IMR-90 (cell line): ENCODE data around the gene SRPRA. TPM values are rescaled to one million over a fixed set of nuclear protein-coding genes. Genes with fewer than 3 reads are reported as not detected.

Source experiments
- ATAC-seq: fragments of 200-7000 bp; cut with Tn5 transposase; 2 replicates; pipeline ENCODE4 v1.9.1; 2020; ENCODE audit warnings: low read depth, mild to moderate bottlenecking, moderate library complexity
- BruUV-seq: library from RNA; stranded (reverse); fragments of 400-500 nt; replicated peaks from 2 replicates; lab custom pipeline; 2021; lab: Mats Ljungman, UMichigan
- CTCF ChIA-PET: fragments of 300-600 bp; formaldehyde crosslinking; extraction: SDS; loops from one replicate; lab custom pipeline; 2021; ENCODE audit warnings: antibody characterized with exemption; lab: Yijun Ruan, JAX
- POLR2A ChIA-PET: fragments of 300-600 bp; sonication (Branson Sonifier 250); formaldehyde crosslinking; loops from one replicate; lab custom pipeline; 2022; ENCODE audit warnings: antibody characterized with exemption; ENCODE audit not compliant: unreplicated experiment; lab: Charles Lee
- DNase-seq: peaks from one replicate; pipeline ENCODE4 v3.0.0; 2013
- H2AFZ ChIP-seq: replicated peaks from 2 replicates; pipeline ENCODE3; 2013; ENCODE audit warnings: low read length, mild to moderate bottlenecking; ENCODE audit not compliant: poor library complexity
- H2AK5ac ChIP-seq: 2 replicates; pipeline ENCODE4 v1.6.1; 2013; ENCODE audit warnings: low read depth, low read length, inconsistent platforms
- H2AK9ac ChIP-seq: replicated peaks from 2 replicates; pipeline ENCODE3; 2013; ENCODE audit warnings: mild to moderate bottlenecking, low read depth, low read length, moderate library complexity; ENCODE audit not compliant: poor library complexity
- H2BK120ac ChIP-seq: 2 replicates; pipeline ENCODE4 v1.6.1; 2013; ENCODE audit warnings: low read depth, low read length, inconsistent platforms
- H2BK15ac ChIP-seq: 3 replicates; pipeline ENCODE4 v1.6.1; 2013; ENCODE audit warnings: low read depth, low read length, inconsistent platforms
- H2BK20ac ChIP-seq: 2 replicates; pipeline ENCODE4 v1.6.1; 2013; ENCODE audit warnings: low read depth, mild to moderate bottlenecking, inconsistent platforms, low read length, moderate library complexity
- H2BK5ac ChIP-seq: 2 replicates; pipeline ENCODE4 v1.6.1; 2013; ENCODE audit warnings: mild to moderate bottlenecking, low read depth, low read length, inconsistent platforms; ENCODE audit not compliant: poor library complexity, severe bottlenecking
- H3K14ac ChIP-seq: replicated peaks from 2 replicates; pipeline ENCODE4 v1.6.1; 2013; ENCODE audit warnings: low read depth, low read length, inconsistent platforms
- H3K18ac ChIP-seq: 2 replicates; pipeline ENCODE4 v1.6.1; 2013; ENCODE audit warnings: low read depth, low read length, control low read depth
- H3K23ac ChIP-seq: 2 replicates; pipeline ENCODE4 v1.6.1; 2013; ENCODE audit warnings: low read depth, low read length, inconsistent platforms
- H3K27ac ChIP-seq: 2 replicates; pipeline ENCODE4 v1.5.1; 2013; ENCODE audit warnings: mild to moderate bottlenecking, control low read depth, low read length; ENCODE audit not compliant: insufficient read depth
- H3K27me3 ChIP-seq: 2 replicates; pipeline ENCODE4 v1.6.1; 2013; ENCODE audit warnings: low read length; ENCODE audit not compliant: control insufficient read depth, insufficient read depth
- H3K36me3 ChIP-seq: 2 replicates; pipeline ENCODE4 v1.6.1; 2013; ENCODE audit warnings: low read length, mixed read lengths; ENCODE audit not compliant: control insufficient read depth, insufficient read depth
- H3K4ac ChIP-seq: 2 replicates; pipeline ENCODE4 v1.6.1; 2013; ENCODE audit warnings: low read depth, low read length, inconsistent platforms
- H3K4me1 ChIP-seq: 2 replicates; pipeline ENCODE4 v1.6.1; 2013; ENCODE audit warnings: low read length, mixed read lengths; ENCODE audit not compliant: control insufficient read depth, insufficient read depth
- H3K4me2 ChIP-seq: 2 replicates; pipeline ENCODE4 v1.6.1; 2013; ENCODE audit warnings: low read depth, mild to moderate bottlenecking, control low read depth, low read length, moderate library complexity
- H3K4me3 ChIP-seq: 2 replicates; pipeline ENCODE4 v1.5.1; 2013; ENCODE audit warnings: low read depth, mild to moderate bottlenecking, control low read depth, low read length, moderate library complexity; ENCODE audit not compliant: insufficient read depth
- H3K56ac ChIP-seq: 2 replicates; pipeline ENCODE4 v1.6.1; 2013; ENCODE audit warnings: low read length, inconsistent platforms; ENCODE audit not compliant: insufficient read depth; ENCODE audit errors: extremely low read depth
- H3K79me1 ChIP-seq, 2 experiments: 2 replicates each; pipeline ENCODE4 v1.6.1; 2013; ENCODE audit warnings: low read length in 2 of 2, inconsistent platforms in 1 of 2, low read depth in 1 of 2
- H3K9ac ChIP-seq: 2 replicates; pipeline ENCODE4 v1.6.1; 2013; ENCODE audit warnings: low read depth, low read length, control low read depth
- H3K9me1 ChIP-seq: 2 replicates; pipeline ENCODE4 v1.6.1; 2013; ENCODE audit warnings: low read length, inconsistent platforms; ENCODE audit not compliant: insufficient read depth
- H3K9me3 ChIP-seq: 2 replicates; pipeline ENCODE4 v1.6.1; 2013; ENCODE audit warnings: low read length; ENCODE audit not compliant: control insufficient read depth, insufficient read depth
- H4K20me1 ChIP-seq: 2 replicates; pipeline ENCODE4 v1.6.1; 2013; ENCODE audit warnings: low read length, inconsistent platforms; ENCODE audit not compliant: insufficient read depth
- H4K5ac ChIP-seq: 2 replicates; pipeline ENCODE4 v1.6.1; 2013; ENCODE audit warnings: mild to moderate bottlenecking, low read depth, low read length, control low read depth
- H4K8ac ChIP-seq, 2 experiments: 2 replicates each; pipeline ENCODE4 v1.6.1; 2013; ENCODE audit warnings: low read depth in 2 of 2, low read length in 2 of 2, control low read depth in 1 of 2, inconsistent platforms in 1 of 2
- H4K91ac ChIP-seq: 2 replicates; pipeline ENCODE4 v1.6.1; 2013; ENCODE audit warnings: low read depth, low read length, inconsistent platforms; ENCODE audit not compliant: insufficient read depth
- NFE2L2 ChIP-seq: fragments of 150-350 bp; IDR thresholded peaks from 2 replicates; pipeline ENCODE4 v1.6.1; 2016; ENCODE audit warnings: low read depth, mild to moderate bottlenecking, low read length
- WGBS, 2 experiments: methylation state at CpG; one replicate each; pipeline versions ENCODE4 v1.1.5 to v1.1.7; 2013; ENCODE audit warnings: missing lambda C conversion rate in 2 of 2; ENCODE audit not compliant: insufficient read length in 1 of 2; ENCODE audit errors: extremely low coverage in 2 of 2; 5-methylcytosine and 5-hydroxymethylcytosine counted together
- dilution Hi-C: fragments of 300-500 bp; cut with HindIII; formaldehyde crosslinking; loops from one replicate; pipeline ENCODE4 v1.14.3; 2018; ENCODE audit warnings: low sequenced_read_pairs; ENCODE audit not compliant: unreplicated experiment
- in situ Hi-C: fragments of 300-500 bp; cut with MboI; formaldehyde crosslinking; loops from 3 replicates; pipeline ENCODE4 v1.14.3; 2019; ENCODE audit warnings: low sequenced_read_pairs, inconsistent platforms, mixed read lengths
- intact Hi-C: fragments of 100-400 bp; cut with micrococcal nuclease; formaldehyde crosslinking; loops from 2 replicates; pipeline ENCODE4 v1.10.0; 2022
- polyA plus RNA-seq, 3 experiments: library from polyadenylated mRNA; depleted of rRNA; stranded (reverse); fragments of >200 nt; gene quantifications; 2 replicates each; pipeline ENCODE4 v1.2.3, GENCODE V29; 2012; ENCODE audit warnings: low replicate concordance in 1 of 3
- total RNA-seq: library from RNA; depleted of rRNA; stranded (reverse); fragments of >200 nt; gene quantifications from 2 replicates; pipeline ENCODE4 v1.2.3, GENCODE V29; 2012

Gene SRPRA
- total and polyA plus RNA-seq, 2 of the 4 experiments (the other 2 are of a cell fraction) = 108 to 131 TPM

DNA sequence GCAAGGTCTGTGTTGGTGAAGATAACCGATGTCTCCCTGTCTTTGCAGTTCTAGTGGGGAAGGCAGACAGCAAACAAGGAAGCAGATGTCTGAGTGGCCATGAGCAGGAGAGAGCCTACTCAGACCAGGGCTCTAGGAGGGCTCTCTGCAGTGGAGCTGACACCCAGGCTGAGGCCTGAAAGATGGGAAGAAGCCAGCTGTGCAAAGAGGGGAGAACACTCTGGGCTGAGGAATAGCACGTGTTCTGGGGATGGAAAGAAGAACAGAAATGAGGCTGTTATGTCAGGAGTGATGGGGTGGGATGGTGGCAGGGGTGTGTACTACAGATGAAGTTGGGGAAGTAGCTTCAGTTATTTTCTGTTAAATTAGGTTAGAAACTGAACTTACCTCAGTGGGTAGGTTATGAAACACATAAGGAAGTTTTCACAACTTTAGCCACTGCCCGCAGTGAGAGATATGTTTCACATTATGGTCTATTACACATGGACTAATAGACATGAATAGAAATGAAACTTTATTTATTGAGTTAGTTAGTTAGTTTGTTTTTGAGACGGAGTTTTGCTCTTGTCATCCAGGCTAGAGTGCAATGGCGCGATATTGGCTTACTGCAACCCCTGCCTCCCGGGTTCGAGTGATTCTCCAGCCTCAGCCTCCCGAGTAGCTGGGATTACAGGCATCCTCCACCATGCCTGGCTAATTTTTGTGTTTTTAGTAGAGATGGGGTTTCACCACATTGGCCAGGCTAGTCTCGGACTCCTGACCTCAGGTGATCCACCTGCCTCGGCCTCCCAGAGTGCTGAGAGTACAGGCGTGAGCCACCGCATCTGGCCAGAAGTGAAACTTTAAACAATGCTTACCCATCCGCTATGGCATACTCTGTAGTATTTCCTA lies 43.0 kb upstream of the SRPRA start:
- WGBS, 2 experiments = 100% methylated on average over 1 of the region's 14 CpGs; no CpG with 5 or more reads in 1 of the 2 experiments
- no peak overlapping the region for H3K56ac ChIP-seq
- BruUV-seq = no TSS peak
- no peak overlapping the region for H4K5ac ChIP-seq
- no peak overlapping the region for H3K23ac ChIP-seq
- H3K18ac ChIP-seq = no peak overlapping the region
- no peak overlapping the region for H2AFZ ChIP-seq
- H3K14ac ChIP-seq = no peak overlapping the region
- TF ChIP-seq NFE2L2 = no peak
- H2BK15ac ChIP-seq = no peak overlapping the region
- no peak overlapping the region for H3K4me3 ChIP-seq
- DNase-seq = no peak
- no peak overlapping the region for H3K27ac ChIP-seq
- no peak overlapping the region for H3K4ac ChIP-seq
- H2BK20ac ChIP-seq = no peak overlapping the region
- in situ Hi-C loops (loop anchor here (10.0 to 25.0 kb wide), 3 partner anchors 103 to 1026 kb away; no protein-coding TSS in a partner anchor), intact Hi-C loops (loop anchor here (5.0 to 10.0 kb wide), 3 partner anchors 293 to 1183 kb away; no protein-coding TSS in a partner anchor), dilution Hi-C loops (no loop called here)
- H3K9me3 ChIP-seq = no peaks in the 10 kb centered on the region
- H4K20me1 ChIP-seq = peaks cover 3% of the 10 kb centered on the region; the same call in 1 of the 2 replicates
- no peaks in the 10 kb centered on the region for H3K9me1 ChIP-seq
- H4K8ac ChIP-seq = no peak overlapping the region
- H3K36me3 ChIP-seq = peaks cover 4% of the 10 kb centered on the region; the same call in 1 of the 2 replicates
- H3K4me1 ChIP-seq = peaks cover 2% of the 10 kb centered on the region; the same call in 1 of the 2 replicates
- H3K79me1 ChIP-seq = peaks cover 0 to 3% of the 10 kb centered on the region in 2 experiments; a peak in 1 of 4 replicates
- no peak overlapping the region for H2BK120ac ChIP-seq
- no peak overlapping the region for H3K4me2 ChIP-seq
- no peaks in the 10 kb centered on the region for H3K27me3 ChIP-seq
- ChIA-PET CTCF (interaction anchor here (0.6 to 3.4 kb wide), 9 partner anchors 8 to 172 kb away, joined by 3 to 35 read pairs (median 6); no protein-coding TSS in a partner anchor), POLR2A (no interaction called here)
- no peak overlapping the region for H2BK5ac ChIP-seq
- no peak overlapping the region for H2AK9ac ChIP-seq
- no peak overlapping the region for H4K91ac ChIP-seq
- H3K9ac ChIP-seq = no peak overlapping the region
- no peak for ATAC-seq
- H2AK5ac ChIP-seq = 0 out of 2 replicates have a peak overlapping the region, but pooled peaks have one; percentile 27
